GM08714 (cell line): ENCODE measurements around the gene VENTX.

ENCODE experiments used
- H3K4me3 ChIP-seq: fragments of 200-500 bp; sonication (Bioruptor generic); 2 replicates; pipeline ENCODE4 v1.5.1; 2014; ENCODE audit warnings: mild to moderate bottlenecking, low read length, inconsistent platforms
- ZNF274 ChIP-seq: IDR thresholded peaks from 2 replicates; pipeline ENCODE4 v1.6.1; 2012; ENCODE audit warnings: mild to moderate bottlenecking, low read depth, low read length

The VENTX gene

DNA sequence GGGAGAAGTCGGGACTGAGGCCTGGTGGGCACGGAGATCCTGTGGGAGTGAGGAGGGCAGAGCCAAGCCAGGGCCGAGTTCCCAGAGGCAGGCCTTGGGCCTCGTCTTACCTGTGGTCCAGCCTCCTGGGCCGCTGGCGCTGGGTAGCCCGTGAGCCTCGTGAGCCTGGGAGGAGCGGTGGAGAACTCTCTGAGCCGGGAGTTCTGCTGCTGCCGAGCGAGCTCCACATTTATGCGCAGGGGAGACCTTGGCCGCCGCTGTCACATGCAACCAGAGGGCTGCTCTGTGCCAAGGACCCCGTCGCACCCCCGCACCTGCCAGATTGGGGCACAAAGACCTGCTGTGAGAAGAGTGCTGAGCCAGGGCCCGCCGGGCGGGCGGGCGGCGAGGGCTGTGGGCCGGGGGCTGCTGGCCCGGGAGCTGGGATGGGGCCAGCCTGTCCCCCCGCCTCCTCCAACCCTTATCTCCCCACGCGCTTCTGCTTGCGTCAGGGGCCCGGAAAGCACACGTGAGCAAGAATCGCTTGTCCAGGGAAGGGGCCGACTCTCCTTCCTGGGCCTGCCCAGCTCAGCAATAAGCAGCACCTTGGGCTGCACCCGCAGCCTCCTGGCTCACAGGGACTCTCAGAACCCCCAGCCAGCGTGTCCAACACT lies 10.2 kb downstream of the VENTX start:
- TF ChIP-seq ZNF274: no peak
- no peak overlapping the region for H3K4me3 ChIP-seq

GRCh38 chr10:133248334-133248715 lies 10.7 kb downstream of the VENTX start:
- no peak overlapping the region for H3K4me3 ChIP-seq
- TF ChIP-seq ZNF274: no peak

DNA sequence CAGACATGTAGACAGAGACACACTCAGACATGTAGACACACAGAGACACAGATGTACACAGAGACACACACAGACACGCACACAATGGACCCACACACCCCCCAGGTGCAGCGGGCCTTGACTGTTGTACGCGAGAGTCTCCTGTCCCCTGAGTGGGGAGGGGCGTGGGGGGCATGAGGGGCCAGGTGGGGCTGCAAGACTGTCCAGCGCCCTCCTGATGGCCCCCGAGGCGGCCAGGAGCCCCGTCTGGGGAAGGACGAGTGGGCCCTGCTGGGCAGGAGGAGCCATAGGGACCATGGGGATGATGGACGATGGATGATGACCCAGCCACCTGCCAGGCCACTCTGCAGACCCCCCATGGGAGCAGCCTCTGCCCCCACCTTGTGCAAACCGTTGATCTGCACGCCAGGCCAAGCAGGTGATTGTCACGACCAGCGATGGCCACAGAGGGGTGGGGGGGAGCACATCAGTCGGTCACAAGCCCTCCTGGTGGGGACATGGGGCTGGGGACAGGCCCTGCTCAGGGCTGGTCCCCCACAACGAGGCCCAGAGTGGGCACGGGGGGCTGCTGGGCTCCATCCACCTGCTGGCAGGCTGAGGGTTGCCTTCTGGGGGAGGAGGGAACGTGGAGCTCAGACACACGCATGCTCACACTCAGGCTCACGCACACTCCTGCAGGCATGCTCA lies 11.6 kb downstream of the VENTX start:
- H3K4me3 ChIP-seq: no peak overlapping the region
- no peak for TF ChIP-seq ZNF274

- no peak overlapping the region for H3K4me3 ChIP-seq
- TF ChIP-seq ZNF274: no peak
Measured at GRCh38 chr10:133249975-133250754, 12.5 kb downstream of the VENTX start.

GRCh38 chr10:133251388-133252222 lies 13.9 kb downstream of the VENTX start:
- H3K4me3 ChIP-seq: no peak overlapping the region
- TF ChIP-seq ZNF274: no peak

DNA sequence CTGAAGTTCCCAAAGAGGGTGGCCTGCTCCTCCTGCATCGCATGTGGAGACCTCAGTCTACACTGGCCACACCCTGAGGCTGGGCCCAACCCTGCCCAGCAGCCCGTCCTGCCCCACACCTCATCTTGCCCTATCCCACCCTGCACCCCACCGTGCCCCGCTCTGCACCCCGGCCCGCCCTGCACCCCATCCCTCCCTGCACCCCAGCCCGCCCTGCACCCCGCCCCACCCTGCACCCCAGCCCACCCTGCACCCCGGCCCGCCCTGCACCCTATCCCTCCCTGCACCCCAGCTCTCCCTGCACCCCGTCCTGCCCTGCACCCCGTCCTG lies 14.5 kb downstream of the VENTX start:
- no peak overlapping the region for H3K4me3 ChIP-seq
- no peak for TF ChIP-seq ZNF274

DNA sequence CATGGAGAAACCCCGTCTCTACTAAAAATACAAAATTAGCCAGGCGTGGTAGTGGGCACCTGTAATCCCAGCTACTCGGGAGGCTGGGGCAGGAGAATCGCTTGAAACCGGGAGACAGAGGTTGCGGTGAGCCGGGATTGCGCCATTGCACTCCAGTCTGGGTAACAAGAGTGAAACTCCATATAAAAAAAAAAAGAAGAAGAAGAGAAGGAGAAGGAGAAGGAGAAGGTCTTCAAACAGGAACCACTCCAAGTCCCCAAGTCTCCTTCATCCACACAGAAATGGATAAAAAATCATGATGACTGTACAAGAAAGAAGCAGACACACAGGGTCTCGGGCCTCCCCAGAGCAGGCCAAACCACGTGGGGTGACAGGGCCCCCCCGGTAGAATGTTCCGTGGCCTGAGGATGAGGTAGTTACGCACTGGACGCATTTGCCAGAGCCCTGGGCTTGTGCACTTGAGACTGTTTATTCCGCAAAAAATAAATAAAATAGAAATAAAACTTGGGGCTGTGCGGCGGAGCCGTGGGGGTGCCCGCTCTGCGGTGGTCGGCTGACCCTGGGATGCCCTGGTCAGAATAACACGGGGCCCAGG lies 15.8 kb downstream of the VENTX start:
- TF ChIP-seq ZNF274: no peak
- H3K4me3 ChIP-seq: no peak overlapping the region

- TF ChIP-seq ZNF274: no peak
- no peak overlapping the region for H3K4me3 ChIP-seq
Measured at GRCh38 chr10:133254421-133255120, 16.9 kb downstream of the VENTX start.

DNA sequence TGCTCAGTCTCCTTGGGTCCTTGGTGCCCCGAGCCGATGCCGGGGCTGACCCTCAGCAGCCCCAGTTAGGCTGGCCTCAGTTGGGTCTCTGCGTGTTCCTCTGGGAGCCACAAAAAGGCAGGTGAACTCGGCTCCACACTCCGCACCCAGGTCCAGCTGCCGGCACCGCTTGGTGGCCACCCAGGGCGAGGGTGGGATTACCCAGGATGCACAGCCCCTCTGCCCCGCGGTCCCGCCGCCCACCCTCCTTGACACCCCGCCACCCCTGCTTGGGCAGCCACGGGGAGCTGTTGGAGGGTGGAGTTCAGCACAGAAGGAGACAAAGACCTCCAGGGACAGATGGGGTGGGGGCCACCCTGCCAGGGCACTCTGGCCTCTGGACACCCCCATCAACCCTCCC lies 17.7 kb downstream of the VENTX start:
- H3K4me3 ChIP-seq: no peak overlapping the region
- no peak for TF ChIP-seq ZNF274

GRCh38 chr10:133257489-133258065 lies 19.9 kb downstream of the VENTX start:
- no peak for TF ChIP-seq ZNF274
- no peak overlapping the region for H3K4me3 ChIP-seq

DNA sequence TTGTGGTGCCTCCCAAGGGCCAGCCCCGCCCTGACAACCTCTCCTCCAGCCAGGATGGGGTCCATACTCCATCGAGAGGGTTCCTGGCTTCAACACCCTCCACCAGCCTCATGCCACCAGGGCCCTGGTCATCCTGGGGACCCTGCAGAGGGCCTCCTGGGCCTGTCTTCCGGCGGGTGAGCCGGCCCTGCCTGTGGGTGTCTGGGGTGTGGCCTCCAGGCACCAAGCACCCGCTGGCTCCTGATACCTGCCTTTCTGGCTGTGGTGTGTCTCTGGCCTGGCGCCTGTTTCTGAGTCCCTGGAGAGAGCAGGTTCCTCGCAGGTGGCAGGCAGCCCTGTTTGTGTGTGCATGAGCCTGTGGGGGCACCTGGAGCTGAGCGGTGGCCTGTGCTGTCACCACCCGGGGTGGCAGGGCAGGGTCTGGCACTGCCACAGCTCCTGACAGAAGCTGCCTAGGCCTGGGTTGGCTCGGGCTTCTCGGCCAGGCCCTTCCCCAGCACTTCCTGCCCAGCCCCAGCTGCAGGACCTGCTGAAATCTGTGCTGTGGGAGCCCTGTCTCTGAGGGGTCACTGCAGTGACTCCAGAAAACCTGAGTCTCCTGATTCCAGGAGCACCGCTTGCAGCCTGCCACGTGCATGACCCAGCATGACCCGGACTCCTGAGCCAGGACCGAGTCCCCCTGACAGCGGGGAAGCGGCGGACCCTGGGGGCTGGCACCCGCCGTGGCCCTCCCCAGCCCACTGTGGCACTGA lies 20.6 kb downstream of the VENTX start:
- no peak for TF ChIP-seq ZNF274
- H3K4me3 ChIP-seq: no peak overlapping the region

GRCh38 chr10:133258818-133259601 lies 21.4 kb downstream of the VENTX start:
- no peak overlapping the region for H3K4me3 ChIP-seq
- TF ChIP-seq ZNF274: no peak
